ENCODE results near the gene GRID1.
A peak's percentile ranks its signal among the peaks of the same experiment; 100 is the strongest.

Gene GRID1

GRCh38 chr10:86159797-86160196 lies 206.8 kb downstream of the GRID1 start:
- no peak for DNase-seq

GRCh38 chr10:86155054-86155921 lies 211.3 kb downstream of the GRID1 start:
- DNase-seq = no peak

GRCh38 chr10:86153751-86154150 lies 212.8 kb downstream of the GRID1 start:
- DNase-seq = no peak

GRCh38 chr10:86152911-86153310 lies 213.7 kb downstream of the GRID1 start:
- DNase-seq = no peak

GRCh38 chr10:86152354-86152753 lies 214.2 kb downstream of the GRID1 start:
- no peak for DNase-seq

GRCh38 chr10:86151613-86152012 lies 215.0 kb downstream of the GRID1 start:
- no peak for DNase-seq

GRCh38 chr10:86149257-86149656 lies 217.3 kb downstream of the GRID1 start:
- DNase-seq = no peak

- DNase-seq = no peak
Measured at GRCh38 chr10:86148117-86148516, 218.5 kb downstream of the GRID1 start.

- DNase-seq = no peak
Measured at GRCh38 chr10:86144301-86144700, 222.3 kb downstream of the GRID1 start.

GRCh38 chr10:86141896-86142295 lies 224.7 kb downstream of the GRID1 start:
- DNase-seq = no peak

GRCh38 chr10:86139066-86139657 lies 227.4 kb downstream of the GRID1 start:
- peak; percentile 8 for DNase-seq

- no peak for DNase-seq
Measured at GRCh38 chr10:86138551-86139065, 228.0 kb downstream of the GRID1 start.

- DNase-seq = no peak
Measured at GRCh38 chr10:86137561-86137960, 229.0 kb downstream of the GRID1 start.

- no peak for DNase-seq
Measured at GRCh38 chr10:86136934-86137333, 229.7 kb downstream of the GRID1 start.

GRCh38 chr10:86135191-86135590 lies 231.4 kb downstream of the GRID1 start:
- DNase-seq = no peak

GRCh38 chr10:86130737-86131475 lies 235.7 kb downstream of the GRID1 start:
- DNase-seq = no peak

- DNase-seq = no peak
Measured at GRCh38 chr10:86130041-86130440, 236.6 kb downstream of the GRID1 start.

- no peak for DNase-seq
Measured at GRCh38 chr10:86128360-86128759, 238.2 kb downstream of the GRID1 start.

GRCh38 chr10:86127274-86127819 lies 239.2 kb downstream of the GRID1 start:
- DNase-seq = no peak

GRCh38 chr10:86124734-86125133 lies 241.9 kb downstream of the GRID1 start:
- no peak for DNase-seq

GRCh38 chr10:86123715-86124114 lies 242.9 kb downstream of the GRID1 start:
- DNase-seq = no peak

GRCh38 chr10:86123304-86123703 lies 243.3 kb downstream of the GRID1 start:
- DNase-seq = no peak

- no peak for DNase-seq
Measured at GRCh38 chr10:86122646-86123045, 243.9 kb downstream of the GRID1 start.
